ENCODE results near the gene KRTAP4-8. TPM values are rescaled to one million over a fixed set of nuclear protein-coding genes. Genes with fewer than 3 reads are reported as not detected.

KRTAP4-8 gene
- total and polyA plus RNA-seq, 2 of the 8 experiments (the other 6 are each of a cell fraction or from before 2014, with no cell fraction given), result not detected

DNA sequence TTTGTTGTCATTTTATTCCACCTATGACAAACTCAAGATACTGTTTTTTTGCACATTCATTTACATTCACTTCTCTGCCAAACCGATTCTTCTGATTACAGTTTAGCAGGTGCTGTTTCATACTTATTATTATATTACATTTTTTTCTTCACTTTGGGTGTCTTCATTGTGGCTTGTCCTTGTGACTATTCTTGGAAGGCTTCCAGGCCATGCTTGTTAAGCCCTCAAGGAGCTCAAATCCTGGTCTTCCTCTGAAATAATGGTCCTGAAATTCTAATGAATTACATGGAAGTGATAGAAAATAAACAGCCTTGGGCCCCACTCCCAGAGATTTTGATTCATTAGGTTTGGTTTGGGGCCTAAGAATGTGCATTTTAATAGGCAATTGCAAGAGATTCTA lies 33.6 kb downstream of the KRTAP4-8 start:
- Histone ChIP-seq H3K56ac (replicated peaks; ENCODE audit: insufficient read length, low read depth, low read length) (no peak overlapping the region), H3K27me3 (replicated peaks in 1 of 4; ENCODE audit: control insufficient read depth in 3 of 4, extremely low read depth in 1 of 4, insufficient read depth in 3 of 4, low read length in 3 of 4) (no peaks in the 10 kb centered on the region), H2BK20ac (ENCODE audit: low read length) (no peak overlapping the region), H2BK5ac (ENCODE audit: low read depth, low read length) (no peak overlapping the region), H4K91ac (replicated peaks; ENCODE audit: insufficient read length, low read length) (no peak overlapping the region), H2AFZ (ENCODE audit: low read length) (no peak overlapping the region), H3K23ac (ENCODE audit: insufficient read length) (no peak overlapping the region), H3K27ac (ENCODE audit: low read depth, low read length) (no peak overlapping the region), H2AK5ac (ENCODE audit: low read depth, low read length) (no peak overlapping the region), H3K23me2 (ENCODE audit: low read depth, low read length) (no peaks in the 10 kb centered on the region), H3K4me1 (replicated peaks in 1 of 4; ENCODE audit: control insufficient read depth in 3 of 4, insufficient read depth in 4 of 4, low read length in 3 of 4) (no peaks in the 10 kb centered on the region), H3K4ac (replicated peaks; ENCODE audit: insufficient read length, low read depth, low read length) (no peak overlapping the region), H3K4me3 (ENCODE audit: extremely low read depth in 1 of 4, insufficient read depth in 2 of 4, low read depth in 3 of 4, low read length in 4 of 4) (no peak overlapping the region), H3K9ac (replicated peaks in 1 of 4; ENCODE audit: extremely low read depth in 1 of 4, low read depth in 3 of 4, low read length in 3 of 4) (no peak overlapping the region), H2BK120ac (replicated peaks; ENCODE audit: low read depth, low read length) (no peak overlapping the region), H3K79me1 (ENCODE audit: low read depth, low read length) (no peaks in the 10 kb centered on the region), H3K18ac (ENCODE audit: extremely low read depth, low read length) (no peak overlapping the region), H2BK15ac (ENCODE audit: low read length) (no peak overlapping the region), H4K5ac (ENCODE audit: insufficient read length, low read depth, low read length) (no peak overlapping the region), H3K36me3 (ENCODE audit: control insufficient read depth in 2 of 4, insufficient read depth in 4 of 4, low read length in 3 of 4) (no peaks in the 10 kb centered on the region), H2BK12ac (ENCODE audit: low read depth, low read length) (no peak overlapping the region), H3K14ac (ENCODE audit: insufficient read length) (no peak overlapping the region), H3K4me2 (ENCODE audit: insufficient read depth in 1 of 2, low read depth in 2 of 2, low read length in 2 of 2) (no peak overlapping the region), H4K20me1 (replicated peaks in 1 of 2; ENCODE audit: control insufficient read depth in 1 of 2, insufficient read depth in 2 of 2, low read length in 2 of 2) (no peaks in the 10 kb centered on the region), H3K9me3 (ENCODE audit: insufficient read depth in 2 of 2, low read depth in 1 of 2, low read length in 1 of 2) (no peaks in the 10 kb centered on the region), H3K79me2 (ENCODE audit: control insufficient read depth in 1 of 2, insufficient read depth in 2 of 2, low read length in 2 of 2) (no peaks in the 10 kb centered on the region), H4K8ac (ENCODE audit: extremely low read depth, insufficient read depth, low read length) (no peak overlapping the region)
- TF ChIP-seq EGR1 (IDR thresholded peaks at IDR 0.05; ENCODE audit: borderline replicate concordance, low read depth, low read length) (no peak), TAF1 (IDR thresholded peaks at IDR 0.05; ENCODE audit: low read depth, low read length) (no peak), YY1 (IDR thresholded peaks at IDR 0.05; ENCODE audit: low read depth, low read length) (no peak), RFX5 (IDR thresholded peaks at IDR 0.05; ENCODE audit: borderline replicate concordance, low read depth, low read length) (no peak), SP2 (IDR thresholded peaks at IDR 0.05; ENCODE audit: low read length) (no peak), SIN3A (conservative IDR thresholded peaks at IDR 0.05 in 1 of 2, IDR thresholded peaks at IDR 0.05 in 1 of 2; ENCODE audit: low read depth in 1 of 2, low read length in 2 of 2) (no peak), HDAC6 (IDR thresholded peaks at IDR 0.05; ENCODE audit: low read depth, low read length) (no peak), NRF1 (IDR thresholded peaks at IDR 0.05; ENCODE audit: low read depth, low read length) (no peak), EZH2 (IDR thresholded peaks at IDR 0.05; ENCODE audit: low read depth, low read length, severe bottlenecking) (no peak), GABPA (IDR thresholded peaks at IDR 0.05; ENCODE audit: borderline replicate concordance, insufficient read depth, low read length) (no peak)
- WGBS, 2 experiments (ENCODE audit: extremely low coverage in 1 of 2, insufficient coverage in 1 of 2, insufficient read length in 1 of 2, insufficient replicate concordance in 2 of 2, low coverage in 1 of 2, low lambda C conversion rate in 2 of 2, missing lambda C conversion rate in 1 of 2), result 96% methylated on average over 1 of the region's 1 CpG; no CpG with 5 or more reads in 1 of the 2 experiments
- CTCF ChIA-PET (ENCODE audit: partially characterized antibody), result interaction anchor here (1.4 kb wide), 1 partner anchor 584 kb away, joined by 3 read pairs; no protein-coding TSS in a partner anchor
- FAIRE-seq (no peak), DNase-seq (ENCODE audit: low read depth in 1 of 2, low spot score in 2 of 2) (no peak)
- POLR2A ChIA-PET (ENCODE audit: partially characterized antibody), result no interaction called here
